ENCODE data around the gene STBD1.

STBD1 gene

GRCh38 chr4:76306882-76307659 is 538 bp downstream of the STBD1 start:
- H3K4me3 ChIP-seq (ENCODE audit: low read depth, low read length), result peak overlapping the region; percentile 75
- peaks cover 4% of the 10 kb centered on the region; the same call in 1 of the 2 replicates for H3K4me1 ChIP-seq (ENCODE audit: control insufficient read depth, insufficient read depth, low read length)
- no peak overlapping the region for H3K27ac ChIP-seq (ENCODE audit: low read depth, low read length)
- peaks cover 25% of the 10 kb centered on the region for H3K27me3 ChIP-seq (ENCODE audit: control insufficient read depth, insufficient read depth, low read length)
- peaks cover 8% of the 10 kb centered on the region for H3K36me3 ChIP-seq (ENCODE audit: control insufficient read depth, insufficient read depth, low read length)
- no peaks in the 10 kb centered on the region for H3K9me3 ChIP-seq (ENCODE audit: control insufficient read depth, insufficient read depth, low read depth, low read length)
- peak overlapping the region; percentile 52 for H3K9ac ChIP-seq (ENCODE audit: low read length)

- peaks cover 25% of the 10 kb centered on the region for H3K27me3 ChIP-seq (ENCODE audit: control insufficient read depth, insufficient read depth, low read length)
- H3K4me3 ChIP-seq (ENCODE audit: low read depth, low read length), result peak overlapping the region; percentile 75
- H3K36me3 ChIP-seq (ENCODE audit: control insufficient read depth, insufficient read depth, low read length), result peaks cover 8% of the 10 kb centered on the region
- no peaks in the 10 kb centered on the region for H3K9me3 ChIP-seq (ENCODE audit: control insufficient read depth, insufficient read depth, low read depth, low read length)
- H3K9ac ChIP-seq (ENCODE audit: low read length), result peak overlapping the region; percentile 52
- peaks cover 4% of the 10 kb centered on the region; the same call in 1 of the 2 replicates for H3K4me1 ChIP-seq (ENCODE audit: control insufficient read depth, insufficient read depth, low read length)
- no peak overlapping the region for H3K27ac ChIP-seq (ENCODE audit: low read depth, low read length)
Observed at GRCh38 chr4:76307660-76308014, 1.1 kb downstream of the STBD1 start.

- peaks cover 25% of the 10 kb centered on the region for H3K27me3 ChIP-seq (ENCODE audit: control insufficient read depth, insufficient read depth, low read length)
- H3K4me3 ChIP-seq (ENCODE audit: low read depth, low read length), result no peak overlapping the region
- H3K9ac ChIP-seq (ENCODE audit: low read length), result no peak overlapping the region
- no peaks in the 10 kb centered on the region for H3K9me3 ChIP-seq (ENCODE audit: control insufficient read depth, insufficient read depth, low read depth, low read length)
- H3K27ac ChIP-seq (ENCODE audit: low read depth, low read length), result no peak overlapping the region
- peaks cover 8% of the 10 kb centered on the region for H3K36me3 ChIP-seq (ENCODE audit: control insufficient read depth, insufficient read depth, low read length)
- peaks cover 4% of the 10 kb centered on the region; the same call in 1 of the 2 replicates for H3K4me1 ChIP-seq (ENCODE audit: control insufficient read depth, insufficient read depth, low read length)
Observed at GRCh38 chr4:76308548-76308947, 2.0 kb downstream of the STBD1 start.

GRCh38 chr4:76309939-76310550 is 3.5 kb downstream of the STBD1 start:
- Histone ChIP-seq H3K36me3 (ENCODE audit: control insufficient read depth, insufficient read depth, low read length) (peaks cover 8% of the 10 kb centered on the region), H3K9ac (ENCODE audit: low read length) (no peak overlapping the region), H3K4me3 (ENCODE audit: low read depth, low read length) (no peak overlapping the region), H3K27ac (ENCODE audit: low read depth, low read length) (no peak overlapping the region), H3K9me3 (ENCODE audit: control insufficient read depth, insufficient read depth, low read depth, low read length) (no peaks in the 10 kb centered on the region), H3K4me1 (ENCODE audit: control insufficient read depth, insufficient read depth, low read length) (peaks cover 4% of the 10 kb centered on the region; the same call in 1 of the 2 replicates), H3K27me3 (ENCODE audit: control insufficient read depth, insufficient read depth, low read length) (peaks cover 21% of the 10 kb centered on the region)

- no peak overlapping the region for H3K27ac ChIP-seq (ENCODE audit: low read depth, low read length)
Observed at GRCh38 chr4:76310683-76311082, 4.2 kb downstream of the STBD1 start.

GRCh38 chr4:76311896-76312331 is 5.4 kb downstream of the STBD1 start:
- no peak overlapping the region for H3K4me3 ChIP-seq (ENCODE audit: low read depth, low read length)
- no peak overlapping the region for H3K9ac ChIP-seq (ENCODE audit: low read length)
- H3K27ac ChIP-seq (ENCODE audit: low read depth, low read length), result no peak overlapping the region
- H3K4me1 ChIP-seq (ENCODE audit: control insufficient read depth, insufficient read depth, low read length), result peaks cover 4% of the 10 kb centered on the region; the same call in 1 of the 2 replicates
- H3K9me3 ChIP-seq (ENCODE audit: control insufficient read depth, insufficient read depth, low read depth, low read length), result peaks cover 3% of the 10 kb centered on the region; the same call in 1 of the 2 replicates
- H3K27me3 ChIP-seq (ENCODE audit: control insufficient read depth, insufficient read depth, low read length), result peaks cover 8% of the 10 kb centered on the region; the same call in 1 of the 2 replicates
- peaks cover 8% of the 10 kb centered on the region for H3K36me3 ChIP-seq (ENCODE audit: control insufficient read depth, insufficient read depth, low read length)

More at GRCh38 chr4:76310683-76311082, 4.2 kb downstream of the STBD1 start:
- Histone ChIP-seq H3K4me1 (ENCODE audit: control insufficient read depth, insufficient read depth, low read length) (peaks cover 4% of the 10 kb centered on the region; the same call in 1 of the 2 replicates), H3K4me3 (ENCODE audit: low read depth, low read length) (no peak overlapping the region), H3K9me3 (ENCODE audit: control insufficient read depth, insufficient read depth, low read depth, low read length) (no peaks in the 10 kb centered on the region), H3K9ac (ENCODE audit: low read length) (no peak overlapping the region), H3K36me3 (ENCODE audit: control insufficient read depth, insufficient read depth, low read length) (peaks cover 8% of the 10 kb centered on the region), H3K27me3 (ENCODE audit: control insufficient read depth, insufficient read depth, low read length) (peaks cover 15% of the 10 kb centered on the region)

- Histone ChIP-seq H3K4me3 (ENCODE audit: low read depth, low read length) (no peak overlapping the region), H3K4me1 (ENCODE audit: control insufficient read depth, insufficient read depth, low read length) (peaks cover 2% of the 10 kb centered on the region; the same call in 1 of the 2 replicates), H3K9ac (ENCODE audit: low read length) (no peak overlapping the region), H3K27me3 (ENCODE audit: control insufficient read depth, insufficient read depth, low read length) (peaks cover 5% of the 10 kb centered on the region; the same call in 1 of the 2 replicates), H3K9me3 (ENCODE audit: control insufficient read depth, insufficient read depth, low read depth, low read length) (peaks cover 3% of the 10 kb centered on the region; the same call in 1 of the 2 replicates), H3K36me3 (ENCODE audit: control insufficient read depth, insufficient read depth, low read length) (peaks cover 8% of the 10 kb centered on the region), H3K27ac (ENCODE audit: low read depth, low read length) (no peak overlapping the region)
Observed at GRCh38 chr4:76312457-76312856, 5.9 kb downstream of the STBD1 start.

GRCh38 chr4:76313547-76313946 is 7.0 kb downstream of the STBD1 start:
- H3K36me3 ChIP-seq (ENCODE audit: control insufficient read depth, insufficient read depth, low read length), result peaks cover 8% of the 10 kb centered on the region
- no peak overlapping the region for H3K4me3 ChIP-seq (ENCODE audit: low read depth, low read length)

GRCh38 chr4:76315267-76315918 is 8.9 kb downstream of the STBD1 start:
- Histone ChIP-seq H3K4me1 (ENCODE audit: control insufficient read depth, insufficient read depth, low read length) (no peaks in the 10 kb centered on the region), H3K27ac (ENCODE audit: low read depth, low read length) (no peak overlapping the region), H3K9ac (ENCODE audit: low read length) (no peak overlapping the region), H3K36me3 (ENCODE audit: control insufficient read depth, insufficient read depth, low read length) (no peaks in the 10 kb centered on the region), H3K27me3 (ENCODE audit: control insufficient read depth, insufficient read depth, low read length) (no peaks in the 10 kb centered on the region), H3K9me3 (ENCODE audit: control insufficient read depth, insufficient read depth, low read depth, low read length) (peaks cover 3% of the 10 kb centered on the region; the same call in 1 of the 2 replicates), H3K4me3 (ENCODE audit: low read depth, low read length) (no peak overlapping the region)

More at GRCh38 chr4:76313547-76313946, 7.0 kb downstream of the STBD1 start:
- peaks cover 3% of the 10 kb centered on the region; the same call in 1 of the 2 replicates for H3K9me3 ChIP-seq (ENCODE audit: control insufficient read depth, insufficient read depth, low read depth, low read length)
- H3K27ac ChIP-seq (ENCODE audit: low read depth, low read length), result no peak overlapping the region
- H3K4me1 ChIP-seq (ENCODE audit: control insufficient read depth, insufficient read depth, low read length), result no peaks in the 10 kb centered on the region
- H3K27me3 ChIP-seq (ENCODE audit: control insufficient read depth, insufficient read depth, low read length), result no peaks in the 10 kb centered on the region
- no peak overlapping the region for H3K9ac ChIP-seq (ENCODE audit: low read length)

GRCh38 chr4:76316131-76316530 is 9.6 kb downstream of the STBD1 start:
- no peak overlapping the region for H3K27ac ChIP-seq (ENCODE audit: low read depth, low read length)
- H3K9ac ChIP-seq (ENCODE audit: low read length), result no peak overlapping the region
- no peaks in the 10 kb centered on the region for H3K36me3 ChIP-seq (ENCODE audit: control insufficient read depth, insufficient read depth, low read length)
- H3K4me1 ChIP-seq (ENCODE audit: control insufficient read depth, insufficient read depth, low read length), result no peaks in the 10 kb centered on the region
- no peak overlapping the region for H3K4me3 ChIP-seq (ENCODE audit: low read depth, low read length)
- peaks cover 3% of the 10 kb centered on the region; the same call in 1 of the 2 replicates for H3K9me3 ChIP-seq (ENCODE audit: control insufficient read depth, insufficient read depth, low read depth, low read length)
- H3K27me3 ChIP-seq (ENCODE audit: control insufficient read depth, insufficient read depth, low read length), result no peaks in the 10 kb centered on the region
